ENCODE results near the gene RAX.

- TF ChIP-seq ZNF214 (tag by site-specific recombination; IDR thresholded peaks at IDR 0.05; ENCODE audit: borderline replicate concordance) (no peak), ZNF239 (tag by site-specific recombination; IDR thresholded peaks at IDR 0.05) (no peak), CTCF (tag by site-specific recombination; IDR thresholded peaks at IDR 0.05) (no peak), ZSCAN5A (tag by site-specific recombination; IDR thresholded peaks at IDR 0.05) (no peak), REST (tag by site-specific recombination; IDR thresholded peaks at IDR 0.05) (no peak), ZBTB21 (tag by site-specific recombination; IDR thresholded peaks at IDR 0.05) (no peak), HIC1 (tag by site-specific recombination; IDR thresholded peaks at IDR 0.05) (no peak), ZNF362 (tag by site-specific recombination; IDR thresholded peaks at IDR 0.05) (no peak), ZNF114 (tag by site-specific recombination; IDR thresholded peaks at IDR 0.05) (no peak), PRDM1 (tag by site-specific recombination; IDR thresholded peaks at IDR 0.05) (no peak)
These were observed 1.5 kb downstream of the RAX start for GRCh38 chr18:59271606-59272220.

Measured in HEK293 (cell line).